Hepatocyte (in vitro differentiated cells): Measurements from ENCODE around the gene TEX22. TPM values are rescaled to one million over a fixed set of nuclear protein-coding genes. Genes with fewer than 3 reads are reported as not detected.
A peak's percentile ranks its signal among the peaks of the same experiment; 100 is the strongest.

Source experiments
- DNase-seq: peaks from one replicate; pipeline ENCODE4 v3.0.0-alpha.2; 2016; ENCODE audit warnings: low spot score
- H2AFZ ChIP-seq: fragments of 200-600 bp; sonication (generic); 2 replicates; pipeline ENCODE4 v1.6.0; 2016; ENCODE audit warnings: antibody characterized with exemption, mild to moderate bottlenecking
- H3K27ac ChIP-seq: fragments of 200-600 bp; sonication (generic); 2 replicates; pipeline ENCODE4 v1.5.1; 2016; ENCODE audit warnings: mild to moderate bottlenecking
- H3K27me3 ChIP-seq: fragments of 200-600 bp; sonication (generic); 2 replicates; pipeline ENCODE4 v1.6.1; 2016
- H3K36me3 ChIP-seq: fragments of 200-600 bp; sonication (generic); replicated peaks from 2 replicates; pipeline ENCODE4 v1.5.1; 2016; ENCODE audit warnings: low read depth; ENCODE audit not compliant: insufficient read depth
- H3K4me1 ChIP-seq: fragments of 200-600 bp; sonication (generic); 2 replicates; pipeline ENCODE4 v1.5.1; 2016; ENCODE audit warnings: mild to moderate bottlenecking, moderate library complexity; ENCODE audit not compliant: insufficient read depth
- H3K4me2 ChIP-seq: fragments of 200-600 bp; sonication (generic); 2 replicates; pipeline ENCODE4 v1.6.0; 2016
- H3K4me3 ChIP-seq: fragments of 200-600 bp; sonication (generic); 2 replicates; pipeline ENCODE4 v1.5.1; 2016; ENCODE audit warnings: mild to moderate bottlenecking
- H3K79me2 ChIP-seq: fragments of 200-600 bp; sonication (generic); 2 replicates; pipeline ENCODE4 v1.6.0; 2017; ENCODE audit warnings: mild to moderate bottlenecking
- H3K9me2 ChIP-seq: fragments of 200-600 bp; sonication (generic); replicated peaks from 2 replicates; pipeline ENCODE4 v1.6.0; 2017; ENCODE audit warnings: mild to moderate bottlenecking; ENCODE audit not compliant: insufficient read depth
- H3K9me3 ChIP-seq: fragments of 200-600 bp; sonication (generic); 2 replicates; pipeline ENCODE4 v1.5.1; 2016; ENCODE audit warnings: low read depth, mild to moderate bottlenecking
- H4K20me1 ChIP-seq: fragments of 200-600 bp; sonication (generic); 2 replicates; pipeline ENCODE4 v1.6.0; 2016; ENCODE audit warnings: mild to moderate bottlenecking; ENCODE audit not compliant: insufficient read depth, poor library complexity, severe bottlenecking
- CTCF ChIP-seq: fragments of 200-600 bp; sonication (generic); IDR thresholded peaks from 2 replicates; pipeline ENCODE4 v1.5.1; 2016; ENCODE audit warnings: antibody characterized with exemption, mild to moderate bottlenecking; ENCODE audit not compliant: poor library complexity
- EZH2 ChIP-seq: fragments of 200-600 bp; sonication (generic); IDR thresholded peaks from 2 replicates; pipeline ENCODE4 v1.6.1; 2016; ENCODE audit warnings: antibody characterized with exemption, mild to moderate bottlenecking, borderline replicate concordance
- EZH2phosphoT487 ChIP-seq: fragments of 200-600 bp; sonication (generic); IDR thresholded peaks from one replicate; pipeline ENCODE4 v1.6.1; 2018; ENCODE audit warnings: antibody characterized with exemption, mild to moderate bottlenecking, low read depth, moderate library complexity; ENCODE audit not compliant: unreplicated experiment, severe bottlenecking
- WGBS: methylation state at CpG from one replicate; pipeline ENCODE4 v1.1.6; 2016; ENCODE audit warnings: low lambda C conversion rate; ENCODE audit errors: missing lambda C conversion rate; 5-methylcytosine and 5-hydroxymethylcytosine counted together
- polyA plus RNA-seq: library from polyadenylated mRNA; unstranded; fragments of >200 nt; fragmentation: Nextera tagmentation; extraction: Ambion mirVana; gene quantifications from 2 replicates; pipeline ENCODE4 v1.2.1, GENCODE V29; 2016
- total RNA-seq: library from RNA; depleted of rRNA; stranded (reverse); fragments of >200 nt; gene quantifications from 2 replicates; pipeline ENCODE4 v1.2.3, GENCODE V29; 2014

Gene TEX22
- total and polyA plus RNA-seq, 2 experiments from 2014 or later: 0.76 TPM; not detected in 1

DNA sequence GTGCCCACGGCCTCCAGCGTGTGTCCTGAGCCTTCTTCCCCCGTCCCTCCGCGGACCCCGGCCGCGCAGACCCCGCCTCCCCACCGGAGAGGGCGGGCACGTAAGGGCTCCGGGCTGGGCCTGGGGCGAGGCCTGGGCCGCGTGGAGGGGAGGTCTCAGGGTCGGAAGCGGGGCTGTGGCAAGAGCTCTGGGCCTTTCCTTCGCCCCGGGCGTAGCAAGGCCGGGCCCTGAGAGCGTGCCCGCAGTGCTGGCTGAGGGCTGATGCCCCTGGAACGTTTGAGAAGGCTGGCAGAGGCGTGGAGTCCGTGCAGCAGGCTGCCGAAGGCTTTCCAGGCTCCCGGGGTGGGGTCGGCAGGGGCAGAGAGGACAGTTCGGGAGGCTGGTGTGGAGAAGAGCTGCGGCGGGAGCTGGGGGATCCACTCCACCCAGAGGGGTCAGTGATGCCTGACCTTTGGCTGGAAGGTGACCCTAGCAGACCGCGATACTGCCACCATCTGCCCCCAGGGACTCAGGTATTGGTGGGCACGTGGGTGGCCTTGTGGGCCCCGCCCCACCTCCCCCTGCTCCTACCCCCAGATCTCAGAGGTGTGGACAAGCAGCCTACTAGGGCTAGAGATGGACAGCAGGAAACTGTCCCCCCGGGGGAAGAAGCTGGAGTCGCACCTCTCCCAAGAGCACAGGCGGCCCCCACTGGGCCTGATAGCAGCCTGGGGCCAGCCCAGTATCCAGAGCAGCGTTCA, 558 bp downstream of the TEX22 start:
- peaks cover 3% of the 10 kb centered on the region for H3K36me3 ChIP-seq
- TF ChIP-seq CTCF (no peak), EZH2phosphoT487 (no peak), EZH2 (no peak)
- H3K9me3 ChIP-seq: no peaks in the 10 kb centered on the region
- H3K79me2 ChIP-seq: peaks cover 10% of the 10 kb centered on the region
- peak overlapping the region; percentile 89 for H2AFZ ChIP-seq
- DNase-seq: peak; percentile 48
- H3K4me1 ChIP-seq: peaks cover 14% of the 10 kb centered on the region
- 83% methylated on average over 22 of the region's 41 CpGs for WGBS
- peak overlapping the region; percentile 84 for H3K4me3 ChIP-seq
- H3K9me2 ChIP-seq: no peaks in the 10 kb centered on the region
- H3K27ac ChIP-seq: peak overlapping the region; percentile 80
- no peaks in the 10 kb centered on the region for H3K27me3 ChIP-seq
- no peaks in the 10 kb centered on the region for H4K20me1 ChIP-seq
- peak overlapping the region; percentile 99 for H3K4me2 ChIP-seq

GRCh38 chr14:105399466-105399775, 1.1 kb downstream of the TEX22 start:
- Histone ChIP-seq H2AFZ (no peak overlapping the region), H3K27me3 (no peaks in the 10 kb centered on the region), H3K9me2 (no peaks in the 10 kb centered on the region), H3K79me2 (peaks cover 10% of the 10 kb centered on the region), H3K4me3 (peak overlapping the region; percentile 84), H3K4me2 (peak overlapping the region; percentile 99), H4K20me1 (no peaks in the 10 kb centered on the region), H3K27ac (no peak overlapping the region), H3K9me3 (no peaks in the 10 kb centered on the region), H3K4me1 (peaks cover 14% of the 10 kb centered on the region), H3K36me3 (peaks cover 3% of the 10 kb centered on the region)
- DNase-seq: no peak
- WGBS: 84% methylated on average over 7 of the region's 8 CpGs
- TF ChIP-seq EZH2phosphoT487 (no peak), CTCF (no peak), EZH2 (no peak)

DNA sequence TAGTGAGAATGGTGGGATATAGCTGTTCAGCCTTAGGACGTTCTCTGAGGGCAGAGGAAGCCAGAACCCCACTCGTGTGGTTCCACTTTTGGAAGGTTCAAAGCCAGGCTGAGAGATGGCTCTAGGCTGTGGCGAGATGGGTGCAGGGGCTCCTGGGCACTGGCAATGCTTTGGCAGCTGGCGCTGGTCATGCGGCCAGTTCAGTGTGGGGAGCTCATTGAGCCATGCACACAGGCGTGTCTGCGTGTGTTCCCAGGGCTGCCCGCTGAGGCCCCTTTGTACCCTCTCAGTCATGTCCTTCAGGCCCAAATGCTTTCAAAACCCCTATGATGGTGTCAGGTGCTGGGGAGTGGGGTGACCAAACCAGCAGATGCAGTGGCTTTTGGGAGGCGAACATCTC, 1.7 kb downstream of the TEX22 start:
- H3K79me2 ChIP-seq: peaks cover 10% of the 10 kb centered on the region
- TF ChIP-seq EZH2 (no peak), CTCF (no peak), EZH2phosphoT487 (no peak)
- no peaks in the 10 kb centered on the region for H3K27me3 ChIP-seq
- H3K36me3 ChIP-seq: peaks cover 3% of the 10 kb centered on the region
- H3K9me2 ChIP-seq: no peaks in the 10 kb centered on the region
- H3K4me2 ChIP-seq: no peak overlapping the region
- no peak for DNase-seq
- H3K27ac ChIP-seq: no peak overlapping the region
- no peaks in the 10 kb centered on the region for H3K9me3 ChIP-seq
- WGBS: over 99% methylated on average over 9 of the region's 9 CpGs
- H4K20me1 ChIP-seq: no peaks in the 10 kb centered on the region
- H3K4me1 ChIP-seq: peaks cover 14% of the 10 kb centered on the region
- H3K4me3 ChIP-seq: no peak overlapping the region
- H2AFZ ChIP-seq: no peak overlapping the region
